Measurements from ENCODE around the gene NDUFA8. TPM values are rescaled to one million over a fixed set of nuclear protein-coding genes. Genes with fewer than 3 reads are reported as not detected.

The NDUFA8 gene
- total RNA-seq, 1 donor from 2014 or later = 48.5 TPM

DNA sequence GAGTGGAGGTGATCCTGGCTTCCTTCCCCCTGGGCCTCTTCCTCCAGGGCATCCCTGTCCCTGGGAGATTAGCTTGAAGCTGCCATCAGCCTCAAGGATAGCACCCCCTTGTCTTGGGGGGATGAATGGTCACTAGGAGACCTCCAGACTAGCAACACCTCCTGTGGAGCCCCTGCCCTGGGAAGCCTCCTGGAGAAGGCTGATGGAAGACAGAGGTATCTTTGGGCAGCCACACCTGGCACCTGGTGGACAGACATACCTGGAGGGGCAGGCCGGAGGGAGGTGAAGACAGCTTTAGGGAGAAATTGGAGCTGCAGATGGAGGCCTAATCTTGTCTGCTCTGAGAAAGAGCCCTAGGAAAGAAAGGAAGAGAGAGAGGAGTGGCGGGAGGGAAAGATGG, 57.4 kb downstream of the NDUFA8 start:
- peaks cover 2% of the 10 kb centered on the region for H3K27me3 Mint-ChIP-seq (ENCODE audit: unreplicated experiment)
- TF ChIP-seq CTCF (IDR thresholded peaks at IDR 0.05) = no peak
- H3K4me1 Mint-ChIP-seq (ENCODE audit: unreplicated experiment) = peaks cover 13% of the 10 kb centered on the region
- no peak for DNase-seq (ENCODE audit: extremely low spot score, unreplicated experiment)
- H3K27ac Mint-ChIP-seq (ENCODE audit: unreplicated experiment) = no peak overlapping the region
- no peak overlapping the region for H3K4me3 Mint-ChIP-seq (ENCODE audit: unreplicated experiment)
- H3K36me3 Mint-ChIP-seq (ENCODE audit: unreplicated experiment) = no peaks in the 10 kb centered on the region
- peaks cover 7% of the 10 kb centered on the region for H3K9me3 Mint-ChIP-seq (ENCODE audit: unreplicated experiment)

- Mint-ChIP-seq H3K9me3 (ENCODE audit: unreplicated experiment) (peaks cover 7% of the 10 kb centered on the region), H3K4me1 (ENCODE audit: unreplicated experiment) (peaks cover 8% of the 10 kb centered on the region), H3K4me3 (ENCODE audit: unreplicated experiment) (no peak overlapping the region), H3K27ac (ENCODE audit: unreplicated experiment) (no peak overlapping the region), H3K27me3 (ENCODE audit: unreplicated experiment) (peaks cover 8% of the 10 kb centered on the region), H3K36me3 (ENCODE audit: unreplicated experiment) (no peaks in the 10 kb centered on the region)
- DNase-seq (ENCODE audit: extremely low spot score, unreplicated experiment) = peak; percentile 60
- TF ChIP-seq CTCF (IDR thresholded peaks at IDR 0.05) = no peak
These were observed 58.8 kb downstream of the NDUFA8 start for GRCh38 chr9:122100756-122101155.

- no peak overlapping the region for H3K27ac Mint-ChIP-seq (ENCODE audit: unreplicated experiment)
- H3K4me1 Mint-ChIP-seq (ENCODE audit: unreplicated experiment) = peaks cover 13% of the 10 kb centered on the region
- peaks cover 11% of the 10 kb centered on the region for H3K27me3 Mint-ChIP-seq (ENCODE audit: unreplicated experiment)
- peak; percentile 92 for TF ChIP-seq CTCF (IDR thresholded peaks at IDR 0.05)
- H3K9me3 Mint-ChIP-seq (ENCODE audit: unreplicated experiment) = peaks cover 7% of the 10 kb centered on the region
- no peaks in the 10 kb centered on the region for H3K36me3 Mint-ChIP-seq (ENCODE audit: unreplicated experiment)
- DNase-seq (ENCODE audit: extremely low spot score, unreplicated experiment) = peak; percentile 91
- H3K4me3 Mint-ChIP-seq (ENCODE audit: unreplicated experiment) = no peak overlapping the region
These were observed 60.2 kb downstream of the NDUFA8 start for GRCh38 chr9:122099271-122099869.

DNA sequence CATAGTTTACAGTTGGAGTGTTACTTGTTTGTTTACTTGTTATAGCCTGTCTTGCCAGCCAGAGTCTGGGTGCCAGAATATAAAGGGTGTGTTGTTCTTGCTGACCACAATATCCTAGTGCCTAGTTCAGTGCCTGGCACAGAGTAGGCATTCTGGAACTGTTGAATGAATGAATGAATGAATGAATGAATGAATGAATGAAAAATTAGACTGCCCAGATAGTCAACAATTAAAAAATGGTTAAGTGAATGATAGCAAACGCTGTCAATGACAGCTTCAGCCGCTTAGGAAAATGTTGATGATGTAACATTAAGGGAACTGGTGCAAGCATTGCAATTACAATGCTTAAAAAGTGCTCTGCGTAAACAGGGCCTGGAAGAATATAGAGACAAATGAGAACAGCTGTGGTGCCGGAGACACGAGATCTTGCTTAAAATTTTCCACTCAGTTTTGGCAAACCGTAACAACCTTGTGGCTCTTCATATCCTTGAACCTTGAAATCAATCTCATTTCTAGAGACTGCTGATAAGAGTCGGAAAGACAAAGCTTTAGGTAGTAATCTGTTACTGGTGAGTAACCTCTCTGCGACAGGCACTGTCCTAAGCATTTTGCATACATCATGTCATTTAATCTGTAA, 61.8 kb downstream of the NDUFA8 start:
- H3K9me3 Mint-ChIP-seq (ENCODE audit: unreplicated experiment) = no peaks in the 10 kb centered on the region
- H3K4me3 Mint-ChIP-seq (ENCODE audit: unreplicated experiment) = no peak overlapping the region
- DNase-seq (ENCODE audit: extremely low spot score, unreplicated experiment) = no peak
- H3K27ac Mint-ChIP-seq (ENCODE audit: unreplicated experiment) = no peak overlapping the region
- peaks cover 16% of the 10 kb centered on the region for H3K4me1 Mint-ChIP-seq (ENCODE audit: unreplicated experiment)
- H3K36me3 Mint-ChIP-seq (ENCODE audit: unreplicated experiment) = no peaks in the 10 kb centered on the region
- no peak for TF ChIP-seq CTCF (IDR thresholded peaks at IDR 0.05)
- peaks cover 9% of the 10 kb centered on the region for H3K27me3 Mint-ChIP-seq (ENCODE audit: unreplicated experiment)

GRCh38 chr9:122096620-122097415, 62.8 kb downstream of the NDUFA8 start:
- no peaks in the 10 kb centered on the region for H3K9me3 Mint-ChIP-seq (ENCODE audit: unreplicated experiment)
- no peak for TF ChIP-seq CTCF (IDR thresholded peaks at IDR 0.05)

More at GRCh38 chr9:122096620-122097415, 62.8 kb downstream of the NDUFA8 start:
- DNase-seq (ENCODE audit: extremely low spot score, unreplicated experiment) = peak; percentile 65
- Mint-ChIP-seq H3K4me1 (ENCODE audit: unreplicated experiment) (peaks cover 23% of the 10 kb centered on the region), H3K4me3 (ENCODE audit: unreplicated experiment) (no peak overlapping the region), H3K27me3 (ENCODE audit: unreplicated experiment) (peaks cover 9% of the 10 kb centered on the region), H3K36me3 (ENCODE audit: unreplicated experiment) (no peaks in the 10 kb centered on the region), H3K27ac (ENCODE audit: unreplicated experiment) (no peak overlapping the region)

All from osteocyte (in vitro differentiated cells).